Measurements from ENCODE around the gene ATP1B2.

GRCh38 chr17:7654832-7655540 lies 4.3 kb downstream of the ATP1B2 start:
- no peak for TF ChIP-seq EZH2 (IDR thresholded peaks at IDR 0.05; ENCODE audit: low read depth, low read length, severe bottlenecking)
- TF ChIP-seq CTCF (IDR thresholded peaks at IDR 0.05; ENCODE audit: control extremely low read depth in 1 of 3, insufficient read depth in 1 of 3, low read depth in 1 of 3, low read length in 3 of 3): no peak

Measured in H1 (cell line).